Measurements from ENCODE around the gene ARL2. TPM values are rescaled to one million over a fixed set of nuclear protein-coding genes. Genes with fewer than 3 reads are reported as not detected.

ARL2 gene
- total and polyA plus RNA-seq, 11 donors: 90.3 to 241 (median 117) TPM

DNA sequence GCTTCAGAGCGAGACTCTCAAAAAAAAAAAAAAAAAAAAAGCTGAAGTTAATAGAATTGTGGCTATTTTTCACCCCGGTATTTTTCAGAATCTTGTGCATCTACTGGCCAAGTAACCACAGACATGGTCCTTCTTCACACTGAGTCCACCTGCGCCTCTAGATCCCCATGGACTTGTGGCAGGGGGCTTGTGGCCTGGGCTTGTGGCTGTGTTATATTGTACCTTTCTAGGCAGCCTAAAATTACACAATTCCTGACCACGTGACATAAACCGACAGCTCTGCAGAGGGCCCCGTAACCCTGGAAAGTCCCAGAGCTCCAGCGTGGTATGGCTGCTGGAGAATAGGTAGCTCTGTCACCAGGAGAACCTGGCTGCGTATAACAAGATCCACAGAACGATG lies 55.3 kb downstream of the ARL2 start:
- 60 to 71% (median 70%) methylated on average over 9 of the region's 9 CpGs for WGBS, 4 donors
- no peaks in the 10 kb centered on the region for H3K4me1 ChIP-seq
- TF ChIP-seq POLR2A (IDR thresholded peaks at IDR 0.05): no peak
- TF ChIP-seq, protein P1, sequence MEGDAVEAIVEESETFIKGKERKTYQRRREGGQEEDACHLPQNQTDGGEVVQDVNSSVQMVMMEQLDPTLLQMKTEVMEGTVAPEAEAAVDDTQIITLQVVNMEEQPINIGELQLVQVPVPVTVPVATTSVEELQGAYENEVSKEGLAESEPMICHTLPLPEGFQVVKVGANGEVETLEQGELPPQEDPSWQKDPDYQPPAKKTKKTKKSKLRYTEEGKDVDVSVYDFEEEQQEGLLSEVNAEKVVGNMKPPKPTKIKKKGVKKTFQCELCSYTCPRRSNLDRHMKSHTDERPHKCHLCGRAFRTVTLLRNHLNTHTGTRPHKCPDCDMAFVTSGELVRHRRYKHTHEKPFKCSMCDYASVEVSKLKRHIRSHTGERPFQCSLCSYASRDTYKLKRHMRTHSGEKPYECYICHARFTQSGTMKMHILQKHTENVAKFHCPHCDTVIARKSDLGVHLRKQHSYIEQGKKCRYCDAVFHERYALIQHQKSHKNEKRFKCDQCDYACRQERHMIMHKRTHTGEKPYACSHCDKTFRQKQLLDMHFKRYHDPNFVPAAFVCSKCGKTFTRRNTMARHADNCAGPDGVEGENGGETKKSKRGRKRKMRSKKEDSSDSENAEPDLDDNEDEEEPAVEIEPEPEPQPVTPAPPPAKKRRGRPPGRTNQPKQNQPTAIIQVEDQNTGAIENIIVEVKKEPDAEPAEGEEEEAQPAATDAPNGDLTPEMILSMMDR (IDR thresholded peaks at IDR 0.05): no peak
- H3K36me3 ChIP-seq: no peaks in the 10 kb centered on the region
- DNase-seq (no peak), ATAC-seq (no peak)
- intact Hi-C loops (cut with DNase I): no loop called here
- H3K27ac ChIP-seq: no peak overlapping the region
- no peaks in the 10 kb centered on the region for H3K27me3 ChIP-seq
- no peak overlapping the region for H3K4me3 ChIP-seq
- no peaks in the 10 kb centered on the region for H3K9me3 ChIP-seq

Small RNAs within 50 kb of the gene (microRNA-seq; reads per million reads assigned to microRNA genes)
- gene MIR6879: 0 to 2.3 (median 1.3) reads per million in 4 donors

Other genes with a start within 250 kb of the ARL2 start
- gene SF1, start 235.6 kb upstream of the ARL2 start, total RNA-seq: 100 to 1,000 TPM; 103 to 349 (median 157) TPM
- gene SF1, start 235.6 kb upstream of the ARL2 start, polyA plus RNA-seq: 10 to 100 TPM; 59.2 to 65.5 TPM
- 10 to 100 TPM in 3 of 9 donors, 1 to 10 TPM in 6; 7.0 to 27.5 (median 8.6) TPM for gene MAP4K2, start 210.9 kb upstream of the ARL2 start, total RNA-seq
- gene MAP4K2, start 210.9 kb upstream of the ARL2 start, polyA plus RNA-seq: 1 to 10 TPM; 7.8 to 9.5 TPM
- 10 to 100 TPM in 4 of 9 donors, 1 to 10 TPM in 5; 6.6 to 15.0 (median 9.0) TPM for gene MEN1, start 203.6 kb upstream of the ARL2 start, total RNA-seq
- gene MEN1, start 203.6 kb upstream of the ARL2 start, polyA plus RNA-seq: 10 to 100 TPM in 1 of 2 donors, 1 to 10 TPM in 1; 7.2 to 15.2 TPM
- gene CDC42BPG, start 169.5 kb upstream of the ARL2 start, total RNA-seq: under 1 TPM in 8 of 9 donors, not detected in 1; 0.12 to 0.50 (median 0.26) TPM
- gene CDC42BPG, start 169.5 kb upstream of the ARL2 start, polyA plus RNA-seq: under 1 TPM; 0.12 to 0.15 TPM
- 100 to 1,000 TPM in 1 of 9 donors, 10 to 100 TPM in 8; 38.2 to 102 (median 58.2) TPM for gene EHD1, start 135.5 kb upstream of the ARL2 start, total RNA-seq
- 10 to 100 TPM; 27.9 to 50.4 TPM for gene EHD1, start 135.5 kb upstream of the ARL2 start, polyA plus RNA-seq
- gene ATG2A, start 97.0 kb upstream of the ARL2 start, total RNA-seq: 10 to 100 TPM; 11.4 to 38.5 (median 18.4) TPM
- 10 to 100 TPM; 12.8 to 16.1 TPM for gene ATG2A, start 97.0 kb upstream of the ARL2 start, polyA plus RNA-seq
- 10 to 100 TPM; 17.5 to 32.5 (median 22.3) TPM for gene PPP2R5B, start 89.5 kb upstream of the ARL2 start, total RNA-seq
- gene PPP2R5B, start 89.5 kb upstream of the ARL2 start, polyA plus RNA-seq: 10 to 100 TPM; 27.1 to 34.3 TPM
- under 1 TPM in 1 of 9 donors, not detected in 8; 0.48 TPM for gene GPHA2, start 78.3 kb upstream of the ARL2 start, total RNA-seq
- not detected for gene GPHA2, start 78.3 kb upstream of the ARL2 start, polyA plus RNA-seq
- not detected for gene MAJIN, start 42.1 kb upstream of the ARL2 start, total RNA-seq
- not detected for gene MAJIN, start 42.1 kb upstream of the ARL2 start, polyA plus RNA-seq
- 10 to 100 TPM in 1 of 9 donors, 1 to 10 TPM in 7, under 1 TPM in 1; 0.87 to 33.4 (median 1.5) TPM for gene BATF2, start 17.2 kb upstream of the ARL2 start, total RNA-seq
- 1 to 10 TPM; 1.6 to 2.0 TPM for gene BATF2, start 17.2 kb upstream of the ARL2 start, polyA plus RNA-seq
- 10 to 100 TPM; 12.7 to 33.0 (median 17.9) TPM for gene SNX15, start 13.3 kb downstream of the ARL2 start, total RNA-seq
- 10 to 100 TPM; 14.8 to 29.5 TPM for gene SNX15, start 13.3 kb downstream of the ARL2 start, polyA plus RNA-seq
- 1 to 10 TPM; 4.3 to 9.1 (median 6.2) TPM for gene SAC3D1, start 27.1 kb downstream of the ARL2 start, total RNA-seq
- 10 to 100 TPM in 1 of 2 donors, 1 to 10 TPM in 1; 4.8 to 14.6 TPM for gene SAC3D1, start 27.1 kb downstream of the ARL2 start, polyA plus RNA-seq
- 1 to 10 TPM; 2.6 to 7.4 (median 3.4) TPM for gene NAALADL1, start 44.4 kb downstream of the ARL2 start, total RNA-seq
- 1 to 10 TPM; 2.7 to 7.4 TPM for gene NAALADL1, start 44.4 kb downstream of the ARL2 start, polyA plus RNA-seq
- gene CDCA5, start 69.9 kb downstream of the ARL2 start, total RNA-seq: 10 to 100 TPM in 1 of 9 donors, 1 to 10 TPM in 2, under 1 TPM in 6; 0.42 to 11.6 (median 0.81) TPM
- gene CDCA5, start 69.9 kb downstream of the ARL2 start, polyA plus RNA-seq: under 1 TPM; 0.38 to 0.83 TPM
- gene ZFPL1, start 70.1 kb downstream of the ARL2 start, total RNA-seq: 10 to 100 TPM; 19.6 to 42.8 (median 25.0) TPM
- gene ZFPL1, start 70.1 kb downstream of the ARL2 start, polyA plus RNA-seq: 10 to 100 TPM; 28.1 to 44.4 TPM
- gene VPS51, start 82.1 kb downstream of the ARL2 start, total RNA-seq: 100 to 1,000 TPM in 6 of 9 donors, 10 to 100 TPM in 3; 78.4 to 165 (median 106) TPM
- 10 to 100 TPM; 94.2 to 94.3 TPM for gene VPS51, start 82.1 kb downstream of the ARL2 start, polyA plus RNA-seq
- 100 to 1,000 TPM in 3 of 9 donors, 10 to 100 TPM in 6; 25.1 to 752 (median 78.6) TPM for gene TM7SF2, start 97.7 kb downstream of the ARL2 start, total RNA-seq
- gene TM7SF2, start 97.7 kb downstream of the ARL2 start, polyA plus RNA-seq: 10 to 100 TPM; 17.6 to 59.9 TPM
- gene ZNHIT2, start 103.5 kb downstream of the ARL2 start, total RNA-seq: 10 to 100 TPM in 1 of 9 donors, 1 to 10 TPM in 8; 5.5 to 14.3 (median 7.3) TPM
- 10 to 100 TPM; 12.4 to 15.5 TPM for gene ZNHIT2, start 103.5 kb downstream of the ARL2 start, polyA plus RNA-seq
- 100 to 1,000 TPM; 388 to 652 (median 636) TPM for gene FAU, start 108.0 kb downstream of the ARL2 start, total RNA-seq
- gene FAU, start 108.0 kb downstream of the ARL2 start, polyA plus RNA-seq: 1,000 to 10,000 TPM in 1 of 2 donors, 100 to 1,000 TPM in 1; 973 to 1,119 TPM
- 10 to 100 TPM; 33.1 to 66.6 (median 42.1) TPM for gene MRPL49, start 108.2 kb downstream of the ARL2 start, total RNA-seq
- 10 to 100 TPM; 13.7 to 59.2 TPM for gene MRPL49, start 108.2 kb downstream of the ARL2 start, polyA plus RNA-seq
- 10 to 100 TPM; 21.7 to 65.8 (median 28.2) TPM for gene SYVN1, start 120.4 kb downstream of the ARL2 start, total RNA-seq
- gene SYVN1, start 120.4 kb downstream of the ARL2 start, polyA plus RNA-seq: 10 to 100 TPM; 13.9 to 34.5 TPM
- gene SPDYC, start 156.1 kb downstream of the ARL2 start, total RNA-seq: not detected
- not detected for gene SPDYC, start 156.1 kb downstream of the ARL2 start, polyA plus RNA-seq
- gene CAPN1, start 167.8 kb downstream of the ARL2 start, total RNA-seq: 100 to 1,000 TPM in 2 of 9 donors, 10 to 100 TPM in 7; 67.8 to 139 (median 86.1) TPM
- gene CAPN1, start 167.8 kb downstream of the ARL2 start, polyA plus RNA-seq: 100 to 1,000 TPM in 1 of 2 donors, 10 to 100 TPM in 1; 69.6 to 114 TPM
- gene POLA2, start 247.8 kb downstream of the ARL2 start, total RNA-seq: 1 to 10 TPM; 3.2 to 9.0 (median 4.2) TPM
- 1 to 10 TPM; 4.3 to 6.7 TPM for gene POLA2, start 247.8 kb downstream of the ARL2 start, polyA plus RNA-seq